GM12891 (cell line): ENCODE data around the gene MBD2.

Experiments
- POLR2A ChIP-seq: IDR thresholded peaks from 2 replicates; pipeline ENCODE4 v1.6.1; 2011; ENCODE audit warnings: low read depth, low read length, control low read depth
- POLR2AphosphoS5 ChIP-seq: IDR thresholded peaks from 2 replicates; pipeline ENCODE4 v1.6.1; 2011; ENCODE audit warnings: low read depth, low read length, control low read depth
- POU2F2 ChIP-seq: IDR thresholded peaks from 2 replicates; pipeline ENCODE4 v1.6.1; 2011; ENCODE audit warnings: low read depth, mild to moderate bottlenecking, control low read depth, low read length, moderate library complexity
- SPI1 ChIP-seq: IDR thresholded peaks from 2 replicates; pipeline ENCODE4 v1.6.1; 2011; ENCODE audit warnings: low read depth, low read length, control low read depth
- TAF1 ChIP-seq: IDR thresholded peaks from 2 replicates; pipeline ENCODE4 v1.6.1; 2011; ENCODE audit warnings: low read depth, low read length, control low read depth

DNA sequence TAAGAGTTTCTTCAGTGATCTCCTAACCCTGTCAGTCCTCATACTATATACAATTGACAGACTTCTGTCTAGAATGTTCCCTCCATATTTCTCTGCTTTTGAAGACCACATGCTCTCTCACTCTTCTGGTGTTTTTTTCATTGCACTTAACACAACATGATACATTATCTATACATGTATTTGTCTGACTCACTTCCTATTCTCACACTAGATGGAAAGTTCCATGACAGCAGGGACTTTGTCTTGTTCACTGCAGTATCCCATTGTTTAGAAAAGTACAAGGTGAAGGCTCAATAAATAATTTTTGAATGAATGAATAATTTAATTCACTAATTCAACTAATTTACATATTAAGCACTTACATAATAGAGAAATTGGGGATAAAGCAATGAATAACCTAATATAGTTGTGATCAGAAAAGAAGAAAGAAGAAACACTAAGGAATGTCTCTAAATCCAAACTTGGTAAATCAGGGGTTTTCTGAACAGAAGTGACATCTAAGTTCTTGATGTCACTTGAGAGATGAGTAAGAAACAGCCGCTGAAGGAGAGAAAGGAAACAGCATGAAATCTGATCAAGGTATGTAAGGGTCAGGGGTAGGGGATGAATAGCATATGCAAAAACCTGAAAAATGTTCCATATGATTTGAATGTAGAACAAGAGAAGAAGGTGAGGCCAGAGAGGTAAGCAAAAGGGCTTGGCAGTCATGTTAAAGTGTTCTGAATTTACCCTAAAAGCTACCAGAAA lies 42.4 kb downstream of the MBD2 start:
- TF ChIP-seq POLR2A (no peak), POLR2AphosphoS5 (no peak), POU2F2 (no peak), TAF1 (no peak), SPI1 (no peak)
